ENCODE measurements around the gene FKBP11. TPM values are rescaled to one million over a fixed set of nuclear protein-coding genes. Genes with fewer than 3 reads are reported as not detected.

The FKBP11 gene
- total RNA-seq, 1 donor from 2014 or later = 18.2 TPM

DNA sequence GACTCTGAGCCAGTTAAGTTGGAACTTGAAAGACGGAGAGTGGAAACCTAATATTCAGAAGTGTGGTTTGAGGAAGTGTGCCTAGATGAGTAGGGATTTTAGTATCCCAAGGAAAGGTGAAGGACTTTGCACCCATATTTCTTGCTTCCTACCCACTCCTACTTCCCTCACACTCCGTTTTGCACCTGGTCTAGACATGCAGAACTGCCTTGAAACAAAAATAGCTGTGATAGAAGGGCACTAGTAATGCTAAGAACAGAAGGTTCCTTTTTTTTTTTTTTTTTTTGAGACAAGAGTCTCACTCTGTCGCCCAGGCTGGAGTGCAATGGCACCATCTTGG, 32.7 kb upstream of the FKBP11 start:
- peaks cover 4% of the 10 kb centered on the region for H3K27me3 Mint-ChIP-seq (ENCODE audit: insufficient read depth, low read depth)

GRCh38 chr12:48957141-48958048, 32.1 kb upstream of the FKBP11 start, which contains the start of gene ARF3:
ARF3 (minus strand) TSS chr12:48957487; CDS start chr12:48941095, 16,392 bp downstream.
- H3K4me3 Mint-ChIP-seq = peak within 1 kb of the TSS; percentile 99
- H2AFZ ChIP-seq (replicated peaks) = peak within 1 kb of the TSS; percentile 89
- H3K9me3 ChIP-seq (ENCODE audit: low read depth) = no peaks in the 10 kb centered on the region
- DNase-seq (ENCODE audit: low spot score) = peak; percentile 100
- H3K27me3 Mint-ChIP-seq (ENCODE audit: insufficient read depth, low read depth) = peaks cover 4% of the 10 kb centered on the region
- peaks cover 30% of the 10 kb centered on the region for H3F3A ChIP-seq (ENCODE audit: low read depth)
- peak within 1 kb of the TSS; percentile 84 for H3K4me2 ChIP-seq
- peaks cover 38% of the 10 kb centered on the region for H4K20me1 ChIP-seq (ENCODE audit: low read depth)
- TF ChIP-seq EZH2 (IDR thresholded peaks at IDR 0.05) (peak; percentile 27), EZH2phosphoT487 (IDR thresholded peaks at IDR 0.05) (no peak)
- peak within 1 kb of the TSS; percentile 68 for H3K27ac ChIP-seq
- peak within 1 kb of the TSS; percentile 85 for H3K4me3 ChIP-seq
- peak within 1 kb of the TSS; percentile 51 for H3K9ac ChIP-seq
- H3K36me3 ChIP-seq = no peaks in the 10 kb centered on the region
- H3K27ac Mint-ChIP-seq = peak within 1 kb of the TSS; percentile 72
- peaks cover 45% of the 10 kb centered on the region for H3K79me2 ChIP-seq (ENCODE audit: low read depth)
- peaks cover 11% of the 10 kb centered on the region for H3K36me3 Mint-ChIP-seq
- no peaks in the 10 kb centered on the region for H3K9me3 Mint-ChIP-seq
- H3K4me1 Mint-ChIP-seq = peaks cover 22% of the 10 kb centered on the region
- H3K4me1 ChIP-seq = peaks cover 16% of the 10 kb centered on the region
- H3K27me3 ChIP-seq = no peaks in the 10 kb centered on the region

More for the DNA sequence above, 32.7 kb upstream of the FKBP11 start:
- H3K36me3 Mint-ChIP-seq = peaks cover 5% of the 10 kb centered on the region
- Histone ChIP-seq H2AFZ (replicated peaks) (peak overlapping the region; percentile 89), H3K4me1 (peaks cover 16% of the 10 kb centered on the region), H4K20me1 (ENCODE audit: low read depth) (peaks cover 32% of the 10 kb centered on the region), H3K36me3 (no peaks in the 10 kb centered on the region), H3K9ac (no peak overlapping the region), H3K27me3 (no peaks in the 10 kb centered on the region), H3K9me3 (ENCODE audit: low read depth) (no peaks in the 10 kb centered on the region), H3F3A (ENCODE audit: low read depth) (peaks cover 30% of the 10 kb centered on the region), H3K4me2 (peak overlapping the region; percentile 84), H3K79me2 (ENCODE audit: low read depth) (peaks cover 39% of the 10 kb centered on the region), H3K4me3 (peak overlapping the region; percentile 85), H3K27ac (peak overlapping the region; percentile 48)
- peak overlapping the region; percentile 99 for H3K4me3 Mint-ChIP-seq
- H3K9me3 Mint-ChIP-seq = no peaks in the 10 kb centered on the region
- no peak for DNase-seq (ENCODE audit: low spot score)
- TF ChIP-seq CTCF (IDR thresholded peaks at IDR 0.05) (no peak), EZH2 (IDR thresholded peaks at IDR 0.05) (no peak), EZH2phosphoT487 (IDR thresholded peaks at IDR 0.05) (no peak)
- peaks cover 22% of the 10 kb centered on the region for H3K4me1 Mint-ChIP-seq
- H3K27ac Mint-ChIP-seq = peak overlapping the region; percentile 31

DNA sequence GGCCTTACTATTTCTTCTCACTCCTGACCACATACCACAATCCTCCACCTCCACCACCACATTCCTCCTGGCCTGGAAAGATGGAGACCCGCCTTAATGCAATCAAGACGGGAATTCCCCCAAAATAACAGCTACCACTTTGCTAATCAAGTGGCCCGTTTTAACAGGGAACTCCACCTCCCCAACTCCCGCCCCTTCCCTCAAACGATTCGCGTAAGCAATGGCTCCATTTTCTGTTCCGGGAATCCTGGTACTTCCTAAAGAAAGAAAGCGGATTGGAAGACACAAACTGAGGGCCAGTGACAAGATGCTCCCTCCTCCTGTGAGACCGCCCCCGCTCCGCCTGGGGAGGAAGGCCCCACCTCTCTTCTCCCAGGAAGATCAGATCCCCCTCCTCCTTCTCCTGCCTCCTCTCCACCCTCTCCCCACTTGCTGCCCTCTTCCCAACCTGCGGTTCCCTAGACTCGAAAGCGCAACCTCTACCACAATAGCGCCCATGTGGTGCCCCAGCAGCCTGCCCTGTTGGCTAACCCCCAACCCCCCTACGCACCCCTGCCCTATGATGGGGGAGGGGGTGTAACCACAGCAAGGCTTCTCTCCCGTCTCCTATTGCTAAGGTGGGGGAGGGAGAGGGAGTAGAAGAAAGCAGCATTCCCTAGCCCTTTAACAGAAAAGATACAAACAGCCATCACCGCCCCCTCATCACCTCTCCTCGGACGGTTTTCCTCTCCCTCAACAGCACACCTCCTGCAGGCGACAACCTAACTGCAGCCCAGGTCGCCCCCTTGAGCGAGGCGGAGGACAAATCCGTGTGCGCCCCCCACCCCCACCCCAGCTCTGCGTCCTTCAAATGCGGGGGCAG, 31.2 kb upstream of the FKBP11 start:
- Histone ChIP-seq H2AFZ (replicated peaks) (no peak overlapping the region), H3K9me3 (ENCODE audit: low read depth) (no peaks in the 10 kb centered on the region), H3K4me3 (peak overlapping the region; percentile 85), H3K4me2 (peak overlapping the region; percentile 84), H4K20me1 (ENCODE audit: low read depth) (peaks cover 47% of the 10 kb centered on the region), H3K79me2 (ENCODE audit: low read depth) (peaks cover 54% of the 10 kb centered on the region), H3K36me3 (no peaks in the 10 kb centered on the region), H3K9ac (peak overlapping the region; percentile 51), H3K27me3 (no peaks in the 10 kb centered on the region), H3K27ac (peak overlapping the region; percentile 68), H3K4me1 (peaks cover 16% of the 10 kb centered on the region), H3F3A (ENCODE audit: low read depth) (peaks cover 30% of the 10 kb centered on the region)
- Mint-ChIP-seq H3K9me3 (no peaks in the 10 kb centered on the region), H3K27ac (peak overlapping the region; percentile 72), H3K4me1 (peaks cover 22% of the 10 kb centered on the region), H3K4me3 (peak overlapping the region; percentile 99), H3K27me3 (ENCODE audit: insufficient read depth, low read depth) (peaks cover 4% of the 10 kb centered on the region), H3K36me3 (peaks cover 12% of the 10 kb centered on the region)
- peak; percentile 41 for TF ChIP-seq CTCF (IDR thresholded peaks at IDR 0.05)
- TF ChIP-seq EZH2phosphoT487 (IDR thresholded peaks at IDR 0.05) = no peak
- no peak for TF ChIP-seq EZH2 (IDR thresholded peaks at IDR 0.05)
- DNase-seq (ENCODE audit: low spot score) = peak; percentile 95
